Stimulated activated naive CD8-positive, alpha-beta T cell treated with anti-CD3 and anti-CD28 coated beads, Interleukin-15, amount 100 ng/mL, for 72 hours (primary cell): ENCODE results near the gene TEX51.

Experiments used
- ATAC-seq: fragments of 150-1000 bp; cut with Tn5 transposase; 2 replicates; pipeline ENCODE4 v1.10.0; 2021; ENCODE audit warnings: mild to moderate bottlenecking, moderate library complexity
- DNase-seq, 2 donors: peaks; one replicate each; pipeline ENCODE4 v3.0.0; 2021 to 2022
- H3K27ac Mint-ChIP-seq, 2 donors: one replicate each; pipeline ENCODE4 v1.8.0; 2022; ENCODE audit warnings: mild to moderate bottlenecking in 2 of 2, mixed read lengths in 2 of 2, moderate library complexity in 2 of 2
- H3K27me3 Mint-ChIP-seq: one replicate; pipeline ENCODE4 v1.8.0; 2022; ENCODE audit warnings: mixed read lengths
- H3K4me1 Mint-ChIP-seq: one replicate; pipeline ENCODE4 v1.8.0; 2022; ENCODE audit warnings: mild to moderate bottlenecking, mixed read lengths
- H3K4me3 Mint-ChIP-seq, 2 donors: one replicate each; pipeline ENCODE4 v1.8.0; 2022; ENCODE audit warnings: mild to moderate bottlenecking in 2 of 2, mixed read lengths in 2 of 2, moderate library complexity in 1 of 2
- H3K9me3 Mint-ChIP-seq, 2 donors: one replicate each; pipeline ENCODE4 v1.8.0; 2022; ENCODE audit warnings: mixed read lengths in 2 of 2

TEX51 gene

DNA sequence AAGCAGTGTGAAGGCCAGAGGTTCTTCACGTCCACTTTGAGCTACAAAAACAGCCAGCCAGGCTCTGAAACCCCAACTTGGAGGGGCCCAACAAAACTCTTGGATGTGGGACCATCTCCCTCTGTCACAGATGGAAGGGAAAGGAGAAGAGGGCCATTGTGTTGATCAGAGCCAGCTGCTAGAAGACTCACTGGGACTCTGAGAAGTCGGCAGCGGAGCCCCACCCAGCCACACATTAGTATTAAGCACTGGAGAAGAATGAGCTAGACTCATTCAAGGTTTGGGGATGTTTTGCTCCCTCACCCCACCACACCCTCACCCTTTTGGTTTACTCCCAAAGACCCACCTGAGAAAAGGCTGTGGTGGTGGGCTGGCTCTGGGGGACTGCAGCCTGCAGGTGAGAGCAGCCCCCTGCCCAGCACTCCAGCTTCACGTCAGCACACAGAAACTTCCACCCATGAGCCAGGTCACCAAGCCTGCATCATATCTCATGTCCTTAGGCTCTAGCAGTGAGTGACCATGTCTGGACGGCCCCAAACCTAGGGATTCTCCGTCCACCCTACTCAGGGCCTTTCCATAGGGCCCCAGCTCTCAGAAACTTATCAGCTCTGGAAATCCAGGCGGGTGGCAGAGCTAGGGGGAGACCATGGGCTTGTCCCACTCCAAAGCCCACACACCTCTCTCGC lies 12.6 kb downstream of the TEX51 start:
- Mint-ChIP-seq H3K4me1 (peaks cover 15% of the 10 kb centered on the region), H3K27ac (peak overlapping the region in 1 of 2 donors; percentile 49), H3K27me3 (no peaks in the 10 kb centered on the region)

DNA sequence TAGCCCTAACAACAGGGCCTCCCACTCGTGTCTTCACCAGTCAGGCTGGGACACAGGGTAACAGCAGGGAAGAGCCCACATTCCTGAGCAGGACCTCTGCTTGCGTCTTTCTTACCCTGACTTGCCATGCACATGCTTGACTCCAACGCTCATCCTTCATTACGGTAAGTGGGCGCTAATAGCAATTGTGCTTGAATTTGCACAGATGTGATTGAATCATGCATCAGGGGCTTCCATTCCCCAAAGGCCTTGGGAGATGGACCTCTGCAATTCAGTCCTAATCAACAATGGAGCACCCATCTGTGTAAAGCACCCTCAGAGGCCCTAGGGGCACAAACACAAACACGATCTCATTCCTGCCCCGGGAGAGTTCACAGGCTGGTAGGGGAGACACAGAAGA lies 13.5 kb downstream of the TEX51 start:
- ATAC-seq (no peak), DNase-seq (no peak)
- no peaks in the 10 kb centered on the region for H3K27me3 Mint-ChIP-seq
- H3K4me1 Mint-ChIP-seq: peaks cover 8% of the 10 kb centered on the region
- H3K27ac Mint-ChIP-seq: no peak overlapping the region
- no peaks in the 10 kb centered on the region for H3K9me3 Mint-ChIP-seq
- no peak overlapping the region for H3K4me3 Mint-ChIP-seq

More for the DNA sequence above, 12.6 kb downstream of the TEX51 start:
- ATAC-seq (no peak), DNase-seq (no peak)
- Mint-ChIP-seq H3K9me3 (no peaks in the 10 kb centered on the region), H3K4me3 (no peak overlapping the region)

DNA sequence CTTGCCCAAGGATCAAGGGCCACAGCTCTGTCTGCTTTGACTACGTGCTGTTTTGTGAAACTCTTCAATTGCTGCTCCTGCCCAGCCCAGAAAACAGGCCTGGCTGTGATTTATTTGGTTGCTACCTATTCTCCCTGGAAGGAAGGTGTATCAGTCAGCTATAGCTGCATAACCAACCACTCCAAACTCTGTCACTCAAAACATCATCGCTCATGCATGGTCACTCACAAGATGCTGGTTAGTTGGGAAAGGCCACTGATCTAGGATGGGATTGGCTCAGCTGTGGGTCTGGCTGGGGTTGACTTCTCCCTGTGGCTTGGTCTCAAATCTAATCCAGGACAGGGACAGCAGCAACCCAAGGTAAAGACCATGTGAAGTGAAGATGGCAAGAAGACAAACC lies 14.6 kb downstream of the TEX51 start:
- Mint-ChIP-seq H3K4me3 (no peak overlapping the region), H3K27ac (no peak overlapping the region)
- DNase-seq: no peak

DNA sequence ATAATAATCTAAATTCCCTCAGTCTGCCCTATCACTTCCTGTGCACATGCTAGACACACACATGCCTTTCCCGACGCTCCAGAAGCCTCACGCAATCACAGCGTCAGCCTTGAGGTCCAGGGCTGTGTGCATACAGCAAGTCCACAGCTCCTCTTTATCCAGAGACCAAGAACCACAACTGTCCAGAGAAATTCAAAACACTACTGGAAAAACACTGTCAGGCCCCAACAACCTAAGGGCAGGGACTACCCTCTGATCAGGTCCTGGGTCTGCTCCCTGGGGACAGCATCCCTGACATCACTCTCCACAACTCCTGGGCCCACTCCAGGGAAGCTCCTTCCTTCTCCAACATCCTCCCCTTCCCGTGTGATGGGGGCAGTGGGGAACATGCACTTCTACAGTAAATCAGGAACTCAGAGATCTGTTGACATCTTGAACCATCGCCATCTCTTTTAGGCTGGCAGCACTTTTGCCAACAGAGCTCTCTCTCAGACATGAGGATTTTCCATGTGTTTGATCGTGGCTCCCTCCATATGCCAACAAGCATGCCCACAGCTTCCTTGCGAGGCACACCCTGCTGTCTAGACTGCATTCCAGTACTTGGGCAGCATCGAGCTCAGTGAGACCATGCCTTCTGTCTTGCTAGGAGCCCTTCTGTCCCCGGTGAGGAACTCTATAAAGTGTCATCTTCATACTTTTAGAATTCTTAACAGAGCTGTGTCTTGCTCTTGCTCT lies 15.4 kb downstream of the TEX51 start:
- H3K27me3 Mint-ChIP-seq: no peaks in the 10 kb centered on the region
- no peaks in the 10 kb centered on the region for H3K9me3 Mint-ChIP-seq
- H3K4me3 Mint-ChIP-seq: no peak overlapping the region
- DNase-seq (no peak), ATAC-seq (no peak)
- H3K4me1 Mint-ChIP-seq: peaks cover 8% of the 10 kb centered on the region
- peak overlapping the region in 1 of 2 donors; percentile 50 for H3K27ac Mint-ChIP-seq

More for the DNA sequence above, 14.6 kb downstream of the TEX51 start:
- Mint-ChIP-seq H3K27me3 (no peaks in the 10 kb centered on the region), H3K9me3 (no peaks in the 10 kb centered on the region), H3K4me1 (peaks cover 8% of the 10 kb centered on the region)
- no peak for ATAC-seq

DNA sequence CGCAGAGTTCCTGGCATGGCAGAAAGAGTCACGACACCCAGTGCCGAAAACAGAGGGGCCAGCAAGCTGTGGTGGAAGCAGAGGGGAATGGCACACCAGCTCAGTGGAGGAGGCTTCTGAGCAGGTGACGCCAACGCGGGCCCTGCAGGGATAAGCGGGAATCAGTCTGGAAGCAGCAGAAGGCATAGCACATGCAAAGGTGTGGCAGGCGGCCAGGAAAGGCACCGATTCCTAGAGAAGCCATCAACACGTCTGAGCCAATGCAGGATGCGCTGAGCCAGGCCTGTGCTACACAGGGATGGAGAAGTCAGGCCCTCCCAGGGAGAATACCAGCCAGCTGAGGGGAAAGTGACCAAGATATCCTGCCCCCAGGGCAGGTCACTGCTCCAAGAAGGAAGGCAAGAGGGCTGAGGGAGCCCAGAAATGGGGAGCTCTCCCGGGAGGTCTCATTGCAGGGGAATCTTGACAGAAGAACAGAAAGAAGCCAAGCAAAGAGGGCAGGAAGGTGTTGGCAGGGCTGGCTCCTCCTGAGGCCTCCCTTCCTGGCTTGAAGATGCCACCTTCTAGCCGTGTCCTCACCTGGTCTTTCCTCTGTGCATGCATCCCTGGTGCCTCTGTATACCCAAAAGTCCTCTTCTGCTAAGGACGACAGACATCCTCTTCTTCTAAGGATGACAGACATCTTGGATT lies 16.3 kb downstream of the TEX51 start:
- DNase-seq: no peak
- H3K27me3 Mint-ChIP-seq: no peaks in the 10 kb centered on the region
- no peaks in the 10 kb centered on the region for H3K4me1 Mint-ChIP-seq
- no peaks in the 10 kb centered on the region for H3K9me3 Mint-ChIP-seq
- H3K4me3 Mint-ChIP-seq: no peak overlapping the region
- H3K27ac Mint-ChIP-seq: no peak overlapping the region
- ATAC-seq: no peak

DNA sequence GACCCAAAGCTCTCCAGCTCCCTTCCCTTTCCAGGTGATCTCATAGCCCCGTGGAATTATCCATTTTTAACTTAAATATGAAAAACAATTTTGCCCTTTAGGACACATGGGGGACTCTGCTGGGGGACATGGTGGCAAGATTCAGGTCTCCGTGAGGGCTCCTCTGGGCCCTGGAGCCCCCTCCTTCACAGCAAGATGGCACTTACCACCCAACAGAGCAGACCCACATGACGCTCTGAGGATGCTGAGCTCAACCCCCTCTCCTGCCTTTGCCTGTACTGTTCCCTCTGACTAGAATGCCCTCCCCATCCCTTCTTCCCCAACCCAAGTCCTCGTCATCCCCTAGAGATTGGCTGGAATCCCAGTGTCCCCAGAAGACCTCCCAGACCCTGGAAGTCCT lies 17.2 kb downstream of the TEX51 start:
- ATAC-seq (peak; percentile 9), DNase-seq (no peak)
- H3K27me3 Mint-ChIP-seq: no peaks in the 10 kb centered on the region
- H3K9me3 Mint-ChIP-seq: no peaks in the 10 kb centered on the region
- no peak overlapping the region for H3K27ac Mint-ChIP-seq
- H3K4me1 Mint-ChIP-seq: no peaks in the 10 kb centered on the region
- no peak overlapping the region for H3K4me3 Mint-ChIP-seq

DNA sequence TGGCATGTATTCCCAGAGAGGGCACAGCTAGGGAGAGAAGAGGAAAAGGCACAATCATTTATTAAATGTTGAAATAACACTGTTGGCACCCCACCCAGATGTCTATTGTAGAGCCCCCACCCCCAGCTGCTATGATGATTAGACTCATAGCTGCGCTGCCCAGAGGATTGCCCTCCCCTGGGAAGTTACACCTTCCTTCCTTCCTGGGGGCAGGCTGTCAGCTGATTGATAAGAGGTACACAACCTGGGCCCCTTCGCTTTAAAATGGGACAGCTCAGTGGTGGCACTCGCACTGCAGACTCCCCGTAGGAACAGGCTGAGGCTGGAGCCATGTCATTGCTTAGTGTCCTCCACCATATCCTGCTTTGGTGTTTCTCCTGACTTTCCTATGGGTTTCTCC lies 18.1 kb downstream of the TEX51 start:
- no peak overlapping the region for H3K27ac Mint-ChIP-seq
- no peaks in the 10 kb centered on the region for H3K27me3 Mint-ChIP-seq
- ATAC-seq (no peak), DNase-seq (no peak)
- H3K4me3 Mint-ChIP-seq: no peak overlapping the region
- no peaks in the 10 kb centered on the region for H3K4me1 Mint-ChIP-seq
- H3K9me3 Mint-ChIP-seq: no peaks in the 10 kb centered on the region

DNA sequence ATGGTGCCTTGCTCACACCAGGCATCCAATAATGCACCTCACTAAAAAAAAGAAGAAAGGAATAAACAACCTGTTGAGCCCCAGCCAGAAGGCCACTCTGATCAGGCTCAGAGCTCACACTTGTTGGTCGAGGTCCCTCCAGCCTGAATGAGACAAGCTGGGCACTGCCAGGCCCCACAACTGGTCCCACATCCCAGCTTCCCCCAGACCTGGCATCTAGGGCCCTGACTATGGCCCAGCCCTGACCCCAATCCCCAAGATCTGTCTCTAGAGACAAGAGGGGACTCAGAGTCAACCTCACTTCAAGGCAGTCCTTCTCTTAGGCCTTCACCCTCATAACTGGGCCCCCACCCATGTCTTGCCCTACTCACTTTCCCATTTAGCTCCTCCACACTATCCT lies 22.4 kb downstream of the TEX51 start:
- H3K4me3 Mint-ChIP-seq: no peak overlapping the region

DNA sequence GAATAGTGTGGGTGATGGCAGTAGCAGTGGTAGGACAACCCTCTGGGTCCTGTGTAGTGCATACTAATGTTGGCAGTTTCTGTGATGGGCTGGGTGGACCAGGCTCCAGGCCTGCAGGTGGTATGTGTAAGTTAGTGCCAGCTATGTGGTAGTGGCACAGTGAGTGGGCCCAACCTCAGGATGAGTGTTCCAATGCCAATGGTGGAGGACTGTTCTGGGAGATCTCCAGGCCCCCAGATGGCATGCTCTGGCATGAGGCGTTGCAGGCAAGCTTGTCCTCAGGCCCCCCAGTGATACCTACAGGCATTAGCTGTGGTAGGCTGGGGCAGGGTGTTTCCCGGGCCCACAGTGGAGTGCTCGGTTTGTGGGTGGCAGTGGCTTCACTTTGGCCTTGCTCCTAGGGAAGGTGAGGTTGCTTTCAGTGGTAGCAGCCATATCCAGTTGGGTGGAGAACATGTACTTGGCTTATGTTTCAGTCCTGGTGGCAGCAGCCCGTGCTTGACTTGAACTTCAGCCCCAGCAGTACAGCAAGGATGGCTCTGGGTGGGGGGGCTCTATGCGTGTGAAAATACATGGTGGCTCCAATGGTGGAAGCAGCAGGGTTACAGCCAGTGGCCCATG lies 32.4 kb downstream of the TEX51 start:
- peaks cover 7% of the 10 kb centered on the region for H3K27me3 Mint-ChIP-seq

More for the DNA sequence above, 22.4 kb downstream of the TEX51 start:
- no peak for ATAC-seq
- DNase-seq: no peak
- Mint-ChIP-seq H3K9me3 (peaks cover 0 to 12% of the 10 kb centered on the region in 2 donors), H3K27ac (no peak overlapping the region), H3K4me1 (no peaks in the 10 kb centered on the region), H3K27me3 (no peaks in the 10 kb centered on the region)

DNA sequence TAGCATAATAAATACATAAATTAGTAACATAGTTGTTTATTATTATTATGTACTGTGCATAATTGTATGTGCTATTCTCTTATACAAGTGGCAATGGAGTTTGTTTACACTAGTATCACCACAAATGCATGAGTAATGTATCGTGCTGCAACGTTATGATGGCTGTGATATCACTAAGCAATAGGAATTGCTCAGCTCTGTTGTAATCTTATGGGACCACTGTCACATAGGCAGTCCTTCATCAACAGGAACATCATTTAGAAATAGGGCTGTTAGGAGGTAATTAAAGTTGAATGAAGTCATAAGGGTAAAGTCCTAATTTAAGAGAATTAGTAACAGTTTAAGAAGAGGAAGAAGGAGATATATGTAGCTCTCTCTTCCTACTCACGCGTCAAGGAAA lies 33.8 kb downstream of the TEX51 start:
- no peak overlapping the region for H3K4me3 Mint-ChIP-seq
- H3K27me3 Mint-ChIP-seq: peaks cover 7% of the 10 kb centered on the region
- no peak for ATAC-seq

More for the DNA sequence above, 32.4 kb downstream of the TEX51 start:
- H3K9me3 Mint-ChIP-seq: peaks cover 4 to 37% of the 10 kb centered on the region in 2 donors
- no peak overlapping the region for H3K27ac Mint-ChIP-seq
- H3K4me3 Mint-ChIP-seq: no peak overlapping the region
- H3K4me1 Mint-ChIP-seq: peaks cover 6% of the 10 kb centered on the region
- DNase-seq: no peak
- ATAC-seq: no peak

DNA sequence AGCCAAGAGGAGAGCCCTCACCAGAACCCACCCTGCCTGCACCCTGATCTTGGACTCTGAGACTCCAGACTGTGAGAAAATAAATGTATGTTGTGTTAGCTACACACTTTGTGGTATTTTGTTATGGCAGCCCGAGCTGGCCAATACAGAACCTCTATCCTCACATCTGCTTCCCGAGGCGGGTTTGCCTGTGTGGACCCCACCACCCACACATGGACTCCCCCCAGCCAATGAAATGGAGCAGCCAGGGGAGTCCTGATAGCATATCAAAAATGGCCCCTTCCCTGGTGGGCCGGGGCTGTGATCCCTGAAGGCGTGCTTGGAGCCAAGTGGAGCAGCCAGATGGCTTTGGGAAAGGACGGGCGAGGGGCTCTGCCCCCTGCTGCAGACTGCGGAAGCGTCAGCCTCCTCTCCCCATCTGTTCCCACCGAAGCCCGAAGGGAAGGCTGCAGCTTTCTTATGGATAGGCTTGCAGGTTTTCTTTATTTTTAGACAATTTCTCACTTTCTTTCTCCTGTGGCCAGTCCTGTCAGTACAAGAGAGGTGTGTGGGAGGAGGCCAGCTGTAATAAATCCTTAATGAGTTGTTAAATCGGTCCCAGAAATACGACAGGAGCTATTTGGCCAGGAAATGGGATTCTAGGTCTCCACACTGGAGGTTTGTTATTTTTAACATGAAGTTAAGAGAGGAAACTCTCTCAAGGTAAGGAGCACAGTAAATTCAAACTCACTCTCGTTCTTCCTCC lies 34.4 kb downstream of the TEX51 start:
- Mint-ChIP-seq H3K4me3 (no peak overlapping the region), H3K9me3 (peaks cover 0 to 19% of the 10 kb centered on the region in 2 donors), H3K4me1 (peaks cover 8% of the 10 kb centered on the region)

More for the DNA sequence above, 33.8 kb downstream of the TEX51 start:
- H3K4me1 Mint-ChIP-seq: peaks cover 8% of the 10 kb centered on the region
- no peak overlapping the region for H3K27ac Mint-ChIP-seq
- no peak for DNase-seq
- H3K9me3 Mint-ChIP-seq: peaks cover 1 to 25% of the 10 kb centered on the region in 2 donors

DNA sequence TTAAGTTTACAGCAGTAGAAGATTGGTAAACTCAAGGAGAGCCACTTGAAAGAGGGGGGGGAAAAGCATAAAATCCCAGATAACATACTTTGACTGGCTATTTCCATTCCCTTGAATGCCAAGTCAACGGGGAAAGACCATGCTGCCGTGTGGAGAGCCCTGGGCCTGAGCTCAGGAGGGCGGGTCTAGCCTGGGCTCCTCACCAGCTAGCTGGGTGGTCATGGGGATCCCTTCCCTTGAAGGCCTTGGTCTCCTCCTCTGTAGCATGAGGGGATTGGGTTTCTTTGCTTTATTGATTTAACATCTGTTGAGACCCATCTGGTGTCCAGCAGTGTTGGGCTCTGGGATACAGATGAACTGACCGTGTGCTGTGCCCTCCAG lies 35.0 kb downstream of the TEX51 start:
- Mint-ChIP-seq H3K4me1 (peaks cover 8% of the 10 kb centered on the region), H3K4me3 (no peak overlapping the region), H3K9me3 (peaks cover 0 to 18% of the 10 kb centered on the region in 2 donors), H3K27ac (no peak overlapping the region), H3K27me3 (peaks cover 7% of the 10 kb centered on the region)
- ATAC-seq (no peak), DNase-seq (no peak)

More for the DNA sequence above, 34.4 kb downstream of the TEX51 start:
- Mint-ChIP-seq H3K27me3 (peaks cover 7% of the 10 kb centered on the region), H3K27ac (no peak overlapping the region)
- ATAC-seq: no peak
- DNase-seq: no peak

DNA sequence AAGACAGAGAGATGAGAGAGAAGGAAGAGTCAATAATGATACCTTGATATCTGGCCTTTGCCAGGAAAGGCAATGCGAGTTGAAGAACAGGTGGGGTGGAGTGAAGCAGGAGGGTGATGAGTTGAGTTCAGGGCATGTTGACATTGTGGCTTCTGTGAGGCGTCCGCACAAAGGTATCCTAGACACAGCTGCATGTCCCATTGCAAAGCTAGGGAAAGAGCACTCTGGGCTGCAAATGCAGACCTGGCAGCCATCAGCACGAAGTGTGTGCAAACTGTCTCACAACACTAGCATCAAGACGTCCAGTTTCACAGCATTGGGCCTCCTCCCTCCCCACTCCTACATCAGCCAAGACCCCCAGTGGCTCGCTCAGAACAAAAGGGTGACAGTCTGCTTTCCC lies 36.1 kb downstream of the TEX51 start:
- H3K4me1 Mint-ChIP-seq: peaks cover 8% of the 10 kb centered on the region
- H3K9me3 Mint-ChIP-seq: peaks cover 0 to 12% of the 10 kb centered on the region in 2 donors
- no peak overlapping the region for H3K27ac Mint-ChIP-seq
- no peak for ATAC-seq
- H3K27me3 Mint-ChIP-seq: peaks cover 7% of the 10 kb centered on the region
- H3K4me3 Mint-ChIP-seq: no peak overlapping the region
- DNase-seq: no peak

DNA sequence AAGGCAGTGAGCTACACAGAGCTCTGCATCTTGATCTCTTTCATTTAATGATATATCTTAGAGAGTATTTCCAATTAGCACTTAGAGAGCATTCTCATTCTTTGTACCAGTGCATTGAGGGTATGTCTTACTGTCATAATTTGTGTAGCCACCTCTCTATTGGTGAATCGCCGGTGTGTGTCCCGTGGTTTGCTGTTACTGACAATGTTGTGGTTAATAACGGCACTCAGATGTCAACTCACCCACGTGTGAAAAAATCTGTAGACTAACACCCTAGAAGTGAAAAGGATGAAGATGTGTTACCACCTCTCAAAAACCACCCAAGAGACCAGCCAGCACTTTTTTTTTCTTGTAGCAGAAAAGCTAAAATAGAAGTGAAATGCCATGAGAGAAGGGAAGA lies 37.1 kb downstream of the TEX51 start:
- H3K4me3 Mint-ChIP-seq: no peak overlapping the region
- ATAC-seq (no peak), DNase-seq (no peak)
- peak overlapping the region in 1 of 2 donors; percentile 60 for H3K27ac Mint-ChIP-seq
- peaks cover 0 to 3% of the 10 kb centered on the region in 2 donors for H3K9me3 Mint-ChIP-seq
- peaks cover 8% of the 10 kb centered on the region for H3K27me3 Mint-ChIP-seq
- peaks cover 8% of the 10 kb centered on the region for H3K4me1 Mint-ChIP-seq

DNA sequence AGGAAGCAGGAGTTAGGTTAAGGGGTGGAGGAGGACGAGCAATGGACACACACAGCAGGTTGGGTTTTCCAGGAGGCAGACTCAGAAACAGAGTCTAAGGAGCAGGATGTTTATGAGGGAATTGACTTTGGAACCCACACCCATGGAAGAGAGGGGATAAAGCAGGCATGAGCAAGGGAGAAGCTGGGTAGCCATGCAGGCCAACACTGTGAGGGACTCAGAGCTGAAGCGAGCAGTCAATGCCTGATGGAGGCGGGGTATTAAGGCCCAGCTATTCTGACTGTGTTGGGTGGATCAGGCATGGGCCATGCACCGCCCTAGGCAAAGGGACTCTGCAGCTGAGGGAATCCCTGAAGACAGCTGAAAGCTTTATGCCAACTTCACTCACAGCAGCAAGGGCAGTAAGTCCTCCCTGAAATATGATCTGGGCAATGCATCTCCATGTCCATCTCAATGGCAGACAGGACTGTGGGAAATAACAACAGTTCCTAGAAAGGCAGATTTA lies 37.6 kb downstream of the TEX51 start:
- H3K27ac Mint-ChIP-seq: no peak overlapping the region
- H3K4me3 Mint-ChIP-seq: no peak overlapping the region
- H3K9me3 Mint-ChIP-seq: no peaks in the 10 kb centered on the region
- H3K27me3 Mint-ChIP-seq: peaks cover 9% of the 10 kb centered on the region
- peaks cover 8% of the 10 kb centered on the region for H3K4me1 Mint-ChIP-seq
- no peak for DNase-seq
- no peak for ATAC-seq
